Glutamatergic neuron (in vitro differentiated cells): ENCODE data around the gene HENMT1. TPM values are rescaled to one million over a fixed set of nuclear protein-coding genes. Genes with fewer than 3 reads are reported as not detected.

ENCODE experiments used
- DNase-seq: peaks from one replicate; pipeline ENCODE4 v3.0.0; 2022
- H3K27ac Mint-ChIP-seq: one replicate; pipeline ENCODE4 v1.8.0; 2020; ENCODE audit warnings: mild to moderate bottlenecking, mixed read lengths, inconsistent platforms; ENCODE audit not compliant: unreplicated experiment
- H3K27me3 Mint-ChIP-seq: one replicate; pipeline ENCODE4 v1.8.0; 2020; ENCODE audit warnings: mild to moderate bottlenecking, moderate library complexity, mixed read lengths, inconsistent platforms; ENCODE audit not compliant: unreplicated experiment
- H3K36me3 Mint-ChIP-seq: one replicate; pipeline ENCODE4 v1.8.0; 2020; ENCODE audit warnings: mild to moderate bottlenecking, mixed read lengths, inconsistent platforms; ENCODE audit not compliant: unreplicated experiment
- H3K4me1 Mint-ChIP-seq: one replicate; pipeline ENCODE4 v1.8.0; 2020; ENCODE audit warnings: mild to moderate bottlenecking, low read depth, mixed read lengths, inconsistent platforms; ENCODE audit not compliant: unreplicated experiment
- H3K4me3 Mint-ChIP-seq: one replicate; pipeline ENCODE4 v1.8.0; 2020; ENCODE audit warnings: mild to moderate bottlenecking, mixed read lengths, inconsistent platforms; ENCODE audit not compliant: unreplicated experiment
- H3K9me3 Mint-ChIP-seq: one replicate; pipeline ENCODE4 v1.8.0; 2020; ENCODE audit warnings: mild to moderate bottlenecking, moderate library complexity, mixed read lengths, inconsistent platforms; ENCODE audit not compliant: unreplicated experiment
- CTCF ChIP-seq: fragments of 200-600 bp; sonication (generic); IDR thresholded peaks from one replicate; pipeline ENCODE4 v1.5.0; 2021; ENCODE audit not compliant: partially characterized antibody, unreplicated experiment
- total RNA-seq: library from RNA; stranded (reverse); fragmentation: NEBNext Ultra II Directional; extraction: Animal tissue kit (Norgen Biotek cat#: 25700); gene quantifications from one replicate; pipeline ENCODE4 v1.2.1, GENCODE V29; 2021; ENCODE audit not compliant: unreplicated experiment

HENMT1 gene
- total RNA-seq, 1 donor from 2014 or later, result 15.9 TPM

GRCh38 chr1:108646648-108647269 is 14.1 kb downstream of the HENMT1 start:
- no peak for TF ChIP-seq CTCF
- H3K4me1 Mint-ChIP-seq, result peaks cover 10% of the 10 kb centered on the region
- no peak for DNase-seq
- H3K4me3 Mint-ChIP-seq, result no peak overlapping the region
- H3K9me3 Mint-ChIP-seq, result no peaks in the 10 kb centered on the region
- peaks cover 2% of the 10 kb centered on the region for H3K27me3 Mint-ChIP-seq
- H3K36me3 Mint-ChIP-seq, result peaks cover 5% of the 10 kb centered on the region
- H3K27ac Mint-ChIP-seq, result no peak overlapping the region

- Mint-ChIP-seq H3K36me3 (peaks cover 4% of the 10 kb centered on the region), H3K27me3 (peaks cover 2% of the 10 kb centered on the region), H3K4me1 (peaks cover 10% of the 10 kb centered on the region), H3K4me3 (no peak overlapping the region), H3K27ac (no peak overlapping the region), H3K9me3 (no peaks in the 10 kb centered on the region)
- no peak for DNase-seq
- no peak for TF ChIP-seq CTCF
These were observed 14.6 kb downstream of the HENMT1 start for GRCh38 chr1:108646265-108646647.

- TF ChIP-seq CTCF, result no peak
- Mint-ChIP-seq H3K9me3 (no peaks in the 10 kb centered on the region), H3K27me3 (peaks cover 2% of the 10 kb centered on the region), H3K27ac (no peak overlapping the region), H3K4me3 (no peak overlapping the region), H3K4me1 (peaks cover 10% of the 10 kb centered on the region), H3K36me3 (no peaks in the 10 kb centered on the region)
- DNase-seq, result no peak
These were observed 15.2 kb downstream of the HENMT1 start for GRCh38 chr1:108645564-108646184.

GRCh38 chr1:108644984-108645383 is 15.9 kb downstream of the HENMT1 start:
- Mint-ChIP-seq H3K27me3 (peaks cover 2% of the 10 kb centered on the region), H3K4me1 (peaks cover 10% of the 10 kb centered on the region), H3K27ac (no peak overlapping the region), H3K9me3 (peaks cover under 1% of the 10 kb centered on the region), H3K4me3 (no peak overlapping the region), H3K36me3 (no peaks in the 10 kb centered on the region)
- no peak for TF ChIP-seq CTCF
- DNase-seq, result no peak
